GM21526 (cell line): Measurements from ENCODE around the gene KCNMA1.

Experiments
- ATAC-seq: cut with Tn5 transposase; IDR thresholded peaks from one replicate; pipeline ENCODE4 v1.9.1; 2021; ENCODE audit warnings: moderate library complexity; ENCODE audit not compliant: unreplicated experiment, low FRiP score

Gene KCNMA1

GRCh38 chr10:77027576-77027975, 610.0 kb downstream of the KCNMA1 start:
- ATAC-seq = peak; percentile 96

- ATAC-seq = peak; percentile 10
Measured at GRCh38 chr10:77027141-77027540, 610.5 kb downstream of the KCNMA1 start.

GRCh38 chr10:77026148-77026547, 611.5 kb downstream of the KCNMA1 start:
- no peak for ATAC-seq

- no peak for ATAC-seq
Measured at GRCh38 chr10:77024461-77024860, 613.1 kb downstream of the KCNMA1 start.

GRCh38 chr10:77023396-77023795, 614.2 kb downstream of the KCNMA1 start:
- ATAC-seq = no peak

GRCh38 chr10:77022671-77023070, 614.9 kb downstream of the KCNMA1 start:
- no peak for ATAC-seq

GRCh38 chr10:77021966-77022490, 615.6 kb downstream of the KCNMA1 start:
- ATAC-seq = no peak

GRCh38 chr10:77020426-77021040, 617.1 kb downstream of the KCNMA1 start:
- no peak for ATAC-seq

- ATAC-seq = no peak
Measured at GRCh38 chr10:77016855-77017254, 620.8 kb downstream of the KCNMA1 start.

- no peak for ATAC-seq
Measured at GRCh38 chr10:77016278-77016815, 621.3 kb downstream of the KCNMA1 start.

GRCh38 chr10:77015360-77015759, 622.2 kb downstream of the KCNMA1 start:
- ATAC-seq = no peak

- ATAC-seq = no peak
Measured at GRCh38 chr10:77012812-77013500, 624.7 kb downstream of the KCNMA1 start.

GRCh38 chr10:77011874-77012811, 625.5 kb downstream of the KCNMA1 start:
- no peak for ATAC-seq

- no peak for ATAC-seq
Measured at GRCh38 chr10:77010430-77010829, 627.2 kb downstream of the KCNMA1 start.

- ATAC-seq = peak; percentile 81
Measured at GRCh38 chr10:77007834-77008233, 629.8 kb downstream of the KCNMA1 start.

- no peak for ATAC-seq
Measured at GRCh38 chr10:77006836-77007511, 630.6 kb downstream of the KCNMA1 start.

GRCh38 chr10:77005871-77006270, 631.7 kb downstream of the KCNMA1 start:
- ATAC-seq = no peak

- no peak for ATAC-seq
Measured at GRCh38 chr10:77004917-77005564, 632.6 kb downstream of the KCNMA1 start.

GRCh38 chr10:77002872-77003271, 634.7 kb downstream of the KCNMA1 start:
- ATAC-seq = no peak

- ATAC-seq = no peak
Measured at GRCh38 chr10:77001206-77001605, 636.4 kb downstream of the KCNMA1 start.
